ENCODE results near the gene FZD10.

- TF ChIP-seq, protein P1, sequence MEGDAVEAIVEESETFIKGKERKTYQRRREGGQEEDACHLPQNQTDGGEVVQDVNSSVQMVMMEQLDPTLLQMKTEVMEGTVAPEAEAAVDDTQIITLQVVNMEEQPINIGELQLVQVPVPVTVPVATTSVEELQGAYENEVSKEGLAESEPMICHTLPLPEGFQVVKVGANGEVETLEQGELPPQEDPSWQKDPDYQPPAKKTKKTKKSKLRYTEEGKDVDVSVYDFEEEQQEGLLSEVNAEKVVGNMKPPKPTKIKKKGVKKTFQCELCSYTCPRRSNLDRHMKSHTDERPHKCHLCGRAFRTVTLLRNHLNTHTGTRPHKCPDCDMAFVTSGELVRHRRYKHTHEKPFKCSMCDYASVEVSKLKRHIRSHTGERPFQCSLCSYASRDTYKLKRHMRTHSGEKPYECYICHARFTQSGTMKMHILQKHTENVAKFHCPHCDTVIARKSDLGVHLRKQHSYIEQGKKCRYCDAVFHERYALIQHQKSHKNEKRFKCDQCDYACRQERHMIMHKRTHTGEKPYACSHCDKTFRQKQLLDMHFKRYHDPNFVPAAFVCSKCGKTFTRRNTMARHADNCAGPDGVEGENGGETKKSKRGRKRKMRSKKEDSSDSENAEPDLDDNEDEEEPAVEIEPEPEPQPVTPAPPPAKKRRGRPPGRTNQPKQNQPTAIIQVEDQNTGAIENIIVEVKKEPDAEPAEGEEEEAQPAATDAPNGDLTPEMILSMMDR (optimal IDR thresholded peaks at IDR 0.05 in 1 of 3, IDR thresholded peaks at IDR 0.05 in 1 of 3, conservative IDR thresholded peaks at IDR 0.05 in 1 of 3; ENCODE audit: extremely low read depth in 1 of 3, insufficient read depth in 2 of 3, low read length in 3 of 3), result no peak
- TF ChIP-seq EZH2 (IDR thresholded peaks at IDR 0.05; ENCODE audit: low read length), result no peak
These were observed 42.3 kb downstream of the FZD10 start for GRCh38 chr12:130204541-130204953.

All from keratinocyte (primary cell).